Stimulated activated effector memory CD8-positive, alpha-beta T cell treated with anti-CD3 and anti-CD28 coated beads, Interleukin-12 subunit alpha, Interleukin-12 subunit beta, amount 100 ng/mL, for 72 hours (primary cell): ENCODE data around the gene MYRF.
A peak's percentile ranks its signal among the peaks of the same experiment; 100 is the strongest.

Source experiments
- ATAC-seq: fragments of 150-1000 bp; cut with Tn5 transposase; 2 replicates; pipeline ENCODE4 v1.10.0; 2021
- DNase-seq, 2 donors: peaks; one replicate each; pipeline ENCODE4 v3.0.0; 2021 to 2022; ENCODE audit warnings: low spot score in 2 of 2
- H3K27ac Mint-ChIP-seq: one replicate; pipeline ENCODE4 v1.8.0; 2022; ENCODE audit warnings: mild to moderate bottlenecking, mixed read lengths
- H3K36me3 Mint-ChIP-seq: one replicate; pipeline ENCODE4 v1.8.0; 2022; ENCODE audit warnings: mild to moderate bottlenecking, mixed read lengths
- H3K4me1 Mint-ChIP-seq: one replicate; pipeline ENCODE4 v1.8.0; 2022; ENCODE audit warnings: mixed read lengths
- H3K4me3 Mint-ChIP-seq: one replicate; pipeline ENCODE4 v1.8.0; 2022; ENCODE audit warnings: mild to moderate bottlenecking, mixed read lengths
- H3K9me3 Mint-ChIP-seq: one replicate; pipeline ENCODE4 v1.8.0; 2022; ENCODE audit warnings: mixed read lengths

Gene MYRF

GRCh38 chr11:61752117-61752924 is at the start of gene MYRF:
MYRF (plus strand) TSS chr11:61752636; CDS start chr11:61752745, 109 bp downstream.
- H3K27ac Mint-ChIP-seq, result peak within 1 kb of the TSS; percentile 83

GRCh38 chr11:61702701-61703312 is 49.6 kb upstream of the MYRF start:
- ATAC-seq (peak; percentile 71), DNase-seq (no peak)
- no peaks in the 10 kb centered on the region for H3K9me3 Mint-ChIP-seq
- H3K27ac Mint-ChIP-seq, result peak overlapping the region; percentile 67
- H3K4me3 Mint-ChIP-seq, result peak overlapping the region; percentile 51
- H3K36me3 Mint-ChIP-seq, result no peaks in the 10 kb centered on the region
- peaks cover 33% of the 10 kb centered on the region for H3K4me1 Mint-ChIP-seq

More at GRCh38 chr11:61752117-61752924, at the start of gene MYRF:
- Mint-ChIP-seq H3K4me3 (peak within 1 kb of the TSS; percentile 84), H3K36me3 (no peaks in the 10 kb centered on the region), H3K4me1 (peaks cover 39% of the 10 kb centered on the region), H3K9me3 (no peaks in the 10 kb centered on the region)
- peak; percentile 63 to 77 for DNase-seq
- peak; percentile 84 for ATAC-seq

GRCh38 chr11:61704838-61705237 is 47.6 kb upstream of the MYRF start:
- no peaks in the 10 kb centered on the region for H3K9me3 Mint-ChIP-seq
- ATAC-seq (no peak), DNase-seq (no peak)
- H3K4me3 Mint-ChIP-seq, result no peak overlapping the region
- H3K4me1 Mint-ChIP-seq, result peaks cover 24% of the 10 kb centered on the region
- H3K27ac Mint-ChIP-seq, result no peak overlapping the region
- H3K36me3 Mint-ChIP-seq, result no peaks in the 10 kb centered on the region

- H3K4me3 Mint-ChIP-seq, result no peak overlapping the region
Measured at GRCh38 chr11:61706452-61707400, 45.7 kb upstream of the MYRF start.

GRCh38 chr11:61707574-61707973 is 44.9 kb upstream of the MYRF start:
- DNase-seq (no peak), ATAC-seq (no peak)
- Mint-ChIP-seq H3K4me3 (no peak overlapping the region), H3K36me3 (no peaks in the 10 kb centered on the region), H3K4me1 (peaks cover 9% of the 10 kb centered on the region), H3K9me3 (no peaks in the 10 kb centered on the region), H3K27ac (no peak overlapping the region)

More at GRCh38 chr11:61706452-61707400, 45.7 kb upstream of the MYRF start:
- H3K4me1 Mint-ChIP-seq, result peaks cover 12% of the 10 kb centered on the region
- H3K9me3 Mint-ChIP-seq, result no peaks in the 10 kb centered on the region
- DNase-seq, result no peak
- ATAC-seq, result no peak
- H3K36me3 Mint-ChIP-seq, result no peaks in the 10 kb centered on the region
- peak overlapping the region; percentile 41 for H3K27ac Mint-ChIP-seq

- no peak for DNase-seq
- Mint-ChIP-seq H3K4me1 (no peaks in the 10 kb centered on the region), H3K27ac (no peak overlapping the region), H3K4me3 (no peak overlapping the region), H3K36me3 (no peaks in the 10 kb centered on the region), H3K9me3 (no peaks in the 10 kb centered on the region)
- no peak for ATAC-seq
Measured at GRCh38 chr11:61709110-61709509, 43.3 kb upstream of the MYRF start.

GRCh38 chr11:61709572-61709971 is 42.9 kb upstream of the MYRF start:
- no peak for DNase-seq
- H3K4me3 Mint-ChIP-seq, result no peak overlapping the region
- no peaks in the 10 kb centered on the region for H3K9me3 Mint-ChIP-seq
- no peaks in the 10 kb centered on the region for H3K36me3 Mint-ChIP-seq
- no peak overlapping the region for H3K27ac Mint-ChIP-seq
- no peaks in the 10 kb centered on the region for H3K4me1 Mint-ChIP-seq
- no peak for ATAC-seq

- H3K4me1 Mint-ChIP-seq, result no peaks in the 10 kb centered on the region
- DNase-seq, result no peak
- H3K9me3 Mint-ChIP-seq, result no peaks in the 10 kb centered on the region
- H3K36me3 Mint-ChIP-seq, result no peaks in the 10 kb centered on the region
- no peak overlapping the region for H3K27ac Mint-ChIP-seq
- no peak for ATAC-seq
- no peak overlapping the region for H3K4me3 Mint-ChIP-seq
Measured at GRCh38 chr11:61710019-61710418, 42.4 kb upstream of the MYRF start.

- Mint-ChIP-seq H3K4me3 (no peak overlapping the region), H3K9me3 (no peaks in the 10 kb centered on the region), H3K4me1 (no peaks in the 10 kb centered on the region), H3K36me3 (no peaks in the 10 kb centered on the region), H3K27ac (no peak overlapping the region)
- DNase-seq, result no peak
- no peak for ATAC-seq
Measured at GRCh38 chr11:61711037-61711436, 41.4 kb upstream of the MYRF start.

GRCh38 chr11:61711498-61711897 is 40.9 kb upstream of the MYRF start:
- ATAC-seq, result no peak
- Mint-ChIP-seq H3K27ac (no peak overlapping the region), H3K9me3 (no peaks in the 10 kb centered on the region), H3K4me1 (no peaks in the 10 kb centered on the region), H3K4me3 (no peak overlapping the region), H3K36me3 (no peaks in the 10 kb centered on the region)
- DNase-seq, result no peak

- no peak for ATAC-seq
- Mint-ChIP-seq H3K9me3 (no peaks in the 10 kb centered on the region), H3K27ac (no peak overlapping the region), H3K4me1 (no peaks in the 10 kb centered on the region), H3K4me3 (no peak overlapping the region), H3K36me3 (no peaks in the 10 kb centered on the region)
- no peak for DNase-seq
Measured at GRCh38 chr11:61712314-61712713, 40.1 kb upstream of the MYRF start.

GRCh38 chr11:61712846-61713245 is 39.6 kb upstream of the MYRF start:
- Mint-ChIP-seq H3K36me3 (no peaks in the 10 kb centered on the region), H3K4me3 (no peak overlapping the region), H3K9me3 (no peaks in the 10 kb centered on the region), H3K27ac (no peak overlapping the region), H3K4me1 (no peaks in the 10 kb centered on the region)
- ATAC-seq (no peak), DNase-seq (no peak)

GRCh38 chr11:61713464-61713863 is 39.0 kb upstream of the MYRF start:
- Mint-ChIP-seq H3K36me3 (no peaks in the 10 kb centered on the region), H3K9me3 (no peaks in the 10 kb centered on the region), H3K27ac (no peak overlapping the region), H3K4me1 (no peaks in the 10 kb centered on the region), H3K4me3 (no peak overlapping the region)
- DNase-seq (no peak), ATAC-seq (no peak)

- Mint-ChIP-seq H3K4me3 (no peak overlapping the region), H3K9me3 (no peaks in the 10 kb centered on the region), H3K4me1 (no peaks in the 10 kb centered on the region), H3K36me3 (no peaks in the 10 kb centered on the region), H3K27ac (no peak overlapping the region)
- DNase-seq (no peak), ATAC-seq (no peak)
Measured at GRCh38 chr11:61713906-61714305, 38.5 kb upstream of the MYRF start.

- ATAC-seq (no peak), DNase-seq (no peak)
- H3K27ac Mint-ChIP-seq, result no peak overlapping the region
- no peak overlapping the region for H3K4me3 Mint-ChIP-seq
- H3K9me3 Mint-ChIP-seq, result no peaks in the 10 kb centered on the region
- no peaks in the 10 kb centered on the region for H3K4me1 Mint-ChIP-seq
- no peaks in the 10 kb centered on the region for H3K36me3 Mint-ChIP-seq
Measured at GRCh38 chr11:61714316-61714715, 38.1 kb upstream of the MYRF start.
